CD1c-positive myeloid dendritic cell (primary cell): ENCODE results near the gene ACSL5.
"Not testable (repeated sequence)": the region's sequence is repeated elsewhere in the genome, so short reads cannot be mapped to it uniquely, and the experiment has no call there.

Experiments used
- DNase-seq: peaks from one replicate; pipeline ENCODE4 v3.0.0-alpha.2; 2016; ENCODE audit errors: extremely low spot score

ACSL5 gene

DNA sequence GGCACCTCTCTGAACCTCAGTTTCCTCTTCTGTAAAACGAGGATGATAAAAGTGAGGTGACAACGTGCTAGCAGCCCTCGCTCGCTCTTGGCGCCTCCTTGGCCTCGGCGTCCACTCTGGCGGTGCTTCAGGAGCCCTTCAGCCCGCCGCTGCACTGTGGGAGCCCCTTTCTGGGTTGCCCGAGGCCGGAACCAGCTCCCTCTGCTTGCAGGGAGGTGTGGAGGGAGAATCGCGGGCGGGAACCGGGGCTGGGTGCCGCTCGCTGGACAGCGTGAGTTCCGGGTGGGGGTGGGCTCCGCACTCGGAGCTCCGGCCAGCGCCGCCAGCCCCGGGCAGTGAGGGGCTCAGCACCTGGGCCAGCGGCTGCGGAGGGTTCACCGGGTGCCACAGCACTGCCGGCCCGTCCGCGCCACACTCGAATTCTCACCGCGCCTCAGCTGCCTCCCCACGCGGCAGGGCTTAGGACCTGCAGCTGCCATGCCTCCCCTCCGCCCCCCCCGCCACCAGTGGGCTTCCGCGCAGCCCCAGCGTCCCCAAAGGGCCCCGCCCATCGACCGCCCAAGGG is 24.3 kb upstream of the ACSL5 start:
- no peak for DNase-seq

DNA sequence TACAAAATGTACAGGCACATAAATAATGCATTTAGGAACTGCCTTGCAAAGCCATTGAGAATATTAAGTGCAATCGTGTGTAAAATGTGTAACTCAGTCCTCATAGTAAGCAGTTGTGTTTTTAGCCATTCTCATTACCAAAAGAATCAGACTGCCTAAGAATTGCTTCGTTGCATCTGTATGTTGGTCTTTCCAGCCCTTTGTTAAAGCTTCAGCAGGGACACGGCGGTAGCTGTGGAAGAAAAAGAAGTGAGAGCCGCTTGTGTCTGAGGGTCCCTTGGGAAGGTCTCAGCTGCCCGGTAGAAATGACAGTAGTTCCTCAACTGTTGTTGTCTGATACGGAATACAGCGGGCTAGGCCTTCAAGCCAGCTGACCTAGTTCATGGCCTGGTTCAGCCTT is 22.8 kb upstream of the ACSL5 start:
- DNase-seq: no peak

DNA sequence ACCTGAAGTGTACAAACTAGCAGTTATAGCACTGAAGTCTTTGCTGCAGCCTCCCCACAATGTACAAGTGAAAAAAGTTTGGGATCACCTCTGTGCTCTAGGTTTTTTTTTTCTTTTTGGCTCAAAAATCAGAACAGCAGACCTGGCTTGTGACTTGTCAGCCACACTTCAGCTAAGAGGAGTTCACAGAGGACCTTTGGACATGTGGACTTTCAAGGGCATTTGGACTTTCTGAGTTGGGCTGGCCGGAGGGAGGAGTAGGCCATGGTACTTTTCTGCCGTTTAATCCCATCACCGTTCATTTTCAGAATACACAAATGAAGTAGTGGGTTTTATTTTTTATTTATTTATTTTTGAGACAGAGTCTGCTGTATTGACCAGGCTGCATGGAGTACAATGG is 21.9 kb upstream of the ACSL5 start:
- DNase-seq: no peak

DNA sequence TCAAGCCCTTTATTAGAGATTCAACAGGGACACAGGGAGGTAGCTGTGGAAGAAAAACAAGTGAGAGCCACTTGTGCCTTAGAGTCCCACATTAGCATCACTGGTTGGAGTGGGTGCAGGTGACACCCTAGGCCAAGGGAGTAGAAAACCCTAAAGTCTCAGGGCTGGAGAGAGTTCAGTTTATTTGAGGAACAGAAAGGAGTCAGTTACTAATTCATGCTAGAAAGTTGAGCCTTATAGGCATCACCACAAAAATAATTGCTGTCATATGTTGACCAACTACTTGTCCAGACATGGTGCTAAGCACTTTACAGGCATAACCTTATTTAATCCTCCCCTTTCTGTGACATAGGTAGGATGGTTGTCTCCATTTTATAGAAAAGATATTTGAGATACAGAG is 20.9 kb upstream of the ACSL5 start:
- DNase-seq: no peak

DNA sequence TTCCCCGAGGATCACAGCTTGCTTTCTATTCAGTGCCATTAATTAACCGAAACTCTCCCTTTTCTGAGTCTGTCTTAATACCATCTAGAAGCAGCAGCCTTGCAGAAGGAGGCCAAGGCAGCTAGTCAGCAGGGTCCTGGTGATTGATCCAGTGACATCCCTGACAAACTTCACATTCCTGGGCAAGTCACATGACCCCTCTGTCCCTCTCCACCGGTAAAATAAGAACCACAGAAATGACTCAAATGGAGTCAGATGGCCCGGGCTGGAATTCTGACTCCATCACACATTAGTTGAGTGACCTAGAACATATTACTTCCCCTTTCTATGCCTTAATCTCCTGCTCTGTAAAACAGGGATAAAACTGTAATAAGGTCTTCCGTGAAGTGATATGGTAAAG is 17.2 kb upstream of the ACSL5 start:
- DNase-seq: no peak

DNA sequence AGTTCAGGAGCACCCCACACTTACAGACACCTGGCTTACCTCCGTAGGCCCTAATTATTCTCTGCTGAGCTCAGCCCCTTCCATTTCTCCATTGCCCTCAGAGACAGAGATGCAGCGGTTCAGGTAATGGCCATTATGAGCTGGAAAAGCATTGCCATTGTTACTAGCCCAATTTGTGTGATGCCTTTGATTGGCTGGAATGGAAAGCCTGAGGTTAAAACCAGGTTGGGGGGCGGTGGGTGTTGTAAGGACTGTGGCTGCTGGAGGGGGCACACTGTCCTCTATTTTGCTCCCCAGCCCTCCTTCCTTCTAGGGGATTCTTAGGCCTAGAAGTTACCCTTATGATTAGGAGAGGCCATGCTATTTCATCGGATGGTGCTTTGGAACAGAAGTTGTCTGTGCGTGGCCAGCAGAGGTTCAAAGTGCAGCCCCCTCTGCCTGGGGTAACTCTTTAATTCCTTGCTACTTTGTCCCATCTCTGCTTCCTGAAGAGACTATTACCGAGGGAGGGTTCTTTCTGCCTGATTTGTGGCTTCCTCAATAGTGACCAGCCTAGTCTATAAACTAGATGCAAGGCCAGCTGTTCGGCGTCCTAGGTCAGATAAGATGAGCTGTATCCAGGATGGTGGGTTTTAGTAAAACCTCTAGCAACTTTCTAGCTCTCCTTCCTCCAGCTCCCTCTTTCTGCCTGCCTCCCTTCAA is 14.2 kb upstream of the ACSL5 start:
- no peak for DNase-seq

DNA sequence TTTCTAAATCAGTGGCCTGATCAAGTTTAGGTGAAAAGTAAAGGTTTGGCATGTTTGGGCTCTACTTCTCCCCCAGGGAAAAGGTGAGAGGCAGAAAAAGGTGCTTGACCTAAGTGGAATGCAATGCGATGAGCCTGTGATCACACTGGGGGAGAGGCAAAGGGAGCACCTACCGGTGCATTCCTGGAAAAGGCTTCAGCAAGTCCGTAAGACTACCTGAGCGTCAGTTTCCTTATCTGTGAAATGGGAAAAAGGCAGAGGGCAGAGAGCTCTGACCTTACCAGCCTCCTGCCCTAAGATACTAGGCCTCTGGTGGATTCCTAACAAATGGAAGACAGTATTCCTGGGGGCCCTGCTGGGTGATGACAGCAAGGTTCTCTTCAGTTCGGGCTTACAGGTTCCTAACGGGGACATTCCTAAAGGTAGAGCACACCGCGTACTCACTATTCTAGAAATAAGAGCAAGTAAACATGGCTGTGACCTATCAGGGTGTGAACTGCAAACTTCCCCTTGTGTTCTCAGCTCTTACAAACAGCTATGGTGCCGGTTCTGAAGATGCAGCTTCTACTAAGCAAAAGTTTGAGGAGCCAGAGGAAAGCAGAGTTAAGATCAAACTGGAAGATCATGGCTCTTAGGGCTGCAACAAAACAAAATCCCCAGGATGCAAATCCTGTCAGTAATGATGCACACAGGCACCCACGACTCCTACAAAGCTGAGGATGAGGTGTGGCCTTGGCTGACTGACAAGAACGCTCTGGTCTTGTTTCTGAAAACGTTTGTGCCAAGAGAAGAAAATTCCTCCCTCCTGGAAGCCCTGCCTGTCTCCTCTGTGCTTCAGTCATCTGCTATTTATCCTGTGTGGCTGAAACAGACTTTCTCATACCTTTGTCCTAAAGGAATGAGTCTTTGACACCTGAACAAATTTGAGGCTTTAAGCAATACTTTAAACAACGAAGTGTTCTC is 13.3 kb upstream of the ACSL5 start:
- no peak for DNase-seq

DNA sequence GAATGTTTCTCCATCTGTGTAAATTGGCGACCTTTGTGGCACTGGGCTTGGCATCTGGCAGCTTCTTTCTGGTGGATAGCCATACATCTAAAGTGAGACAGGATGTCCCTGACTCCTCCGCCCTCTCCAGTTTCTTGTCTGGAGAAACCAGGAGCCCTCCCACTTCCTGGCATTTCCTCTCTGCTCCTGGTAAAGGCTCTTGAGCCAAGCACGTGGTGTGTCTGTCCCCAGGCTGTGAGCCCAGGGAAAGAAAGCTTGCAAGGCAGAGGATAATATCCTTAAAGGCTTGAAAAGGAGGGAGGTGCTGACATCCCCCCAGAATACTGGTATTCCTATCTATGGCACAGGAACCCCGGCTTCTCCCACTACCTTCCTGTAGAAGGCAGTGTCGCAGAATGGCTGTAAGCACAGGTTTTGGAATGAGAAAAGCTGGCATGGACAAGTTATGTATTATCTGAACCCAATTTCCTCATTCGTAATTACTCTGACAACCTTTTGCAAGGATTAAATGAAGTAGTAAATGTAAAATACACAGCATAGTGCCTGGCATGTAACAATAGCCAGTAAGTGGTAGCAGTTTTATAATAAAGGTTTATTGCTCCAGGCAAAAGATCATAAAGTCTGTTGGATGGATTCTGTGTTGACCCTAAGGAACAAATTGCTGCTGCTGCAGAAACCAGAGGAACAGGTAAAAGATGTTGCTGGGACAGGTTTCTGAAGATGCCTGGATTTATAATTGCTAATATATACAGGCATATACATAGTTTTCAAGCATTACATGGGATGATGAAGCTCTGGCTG is 11.8 kb upstream of the ACSL5 start:
- DNase-seq: no peak

DNA sequence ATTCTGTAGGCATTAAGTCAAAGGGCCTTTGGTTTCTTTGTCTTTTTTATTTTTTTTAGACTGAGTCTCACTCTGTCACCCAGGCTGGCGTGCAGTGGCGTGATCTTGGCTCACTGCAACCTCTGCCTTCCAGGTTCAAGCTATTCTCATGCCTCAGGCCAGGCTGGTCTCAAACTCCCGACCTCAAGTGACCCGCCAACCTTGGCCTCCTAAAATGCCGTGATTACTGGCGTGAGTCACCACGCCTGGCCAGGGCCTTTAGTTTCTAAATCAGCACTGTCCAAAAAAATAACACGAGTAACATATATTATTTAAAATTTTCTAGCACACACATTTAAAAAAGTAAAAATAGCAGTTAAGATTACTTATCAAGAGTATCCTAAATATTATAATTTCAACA is 11.1 kb upstream of the ACSL5 start:
- DNase-seq: no peak

DNA sequence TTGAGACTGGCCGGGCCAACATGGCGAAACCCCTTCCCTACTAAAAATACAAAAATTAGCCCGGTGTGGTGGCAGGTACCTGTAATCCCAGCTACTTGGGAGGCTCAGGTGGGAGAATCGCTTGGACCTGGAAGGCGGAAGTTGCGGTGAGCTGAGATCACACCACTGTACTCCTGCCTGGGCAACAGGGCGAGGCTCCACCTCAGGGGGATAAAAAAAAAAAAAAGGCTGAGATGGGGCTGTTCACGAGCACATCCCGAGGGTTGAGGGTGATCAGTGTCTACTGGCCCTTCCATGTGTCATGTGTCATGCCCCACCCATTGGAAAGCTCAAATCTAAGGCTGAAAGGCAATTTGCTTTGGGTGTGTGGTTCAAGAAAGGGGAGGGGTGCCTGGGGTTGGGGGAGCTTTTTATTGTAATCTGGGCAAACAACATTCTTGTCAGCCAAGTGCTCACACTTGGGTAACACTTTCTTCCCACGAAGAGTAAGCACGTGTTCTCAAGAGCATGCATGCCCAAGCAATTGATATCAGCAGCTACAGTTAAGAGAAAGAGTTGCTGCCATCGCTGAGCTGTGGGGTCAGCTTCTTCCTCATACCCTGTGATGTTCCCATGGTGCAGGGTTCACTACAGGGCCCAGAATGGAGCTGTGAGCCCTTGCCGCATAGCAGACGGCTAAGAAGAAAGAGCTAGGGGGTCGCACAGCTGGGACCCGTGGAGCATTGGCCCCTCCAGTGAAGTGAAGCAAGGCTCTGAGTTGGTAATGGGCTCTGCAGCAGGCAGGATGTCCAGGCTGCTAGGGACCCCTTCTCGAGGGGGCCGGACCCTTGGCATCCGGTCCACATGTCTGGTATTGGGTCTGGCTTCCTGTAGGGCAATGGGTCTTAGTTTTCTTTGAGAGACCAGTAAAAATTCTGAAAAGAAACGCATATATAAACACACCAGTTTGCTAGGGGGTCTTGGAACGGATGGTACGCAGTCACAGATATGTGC is 9.9 kb upstream of the ACSL5 start:
- no peak for DNase-seq

DNA sequence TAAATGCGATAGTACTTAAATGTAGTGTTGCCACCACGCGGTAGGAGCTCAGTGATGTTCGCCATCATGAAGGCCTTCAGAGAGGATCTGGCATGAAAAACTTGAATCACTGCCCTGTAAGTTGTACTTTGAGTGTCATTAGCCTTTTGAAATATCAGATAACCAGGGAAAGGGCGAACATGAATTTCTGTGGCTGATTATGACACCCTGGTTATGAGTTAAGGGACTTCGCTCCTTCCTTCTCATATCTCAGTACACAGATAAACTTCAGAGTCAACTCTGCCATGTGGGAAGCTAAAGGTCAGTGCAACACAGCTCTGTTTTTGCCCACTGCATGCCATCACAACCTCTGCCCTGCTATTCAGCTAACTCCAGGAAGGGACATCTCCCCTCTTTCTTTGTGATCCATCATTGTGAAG is 8.9 kb upstream of the ACSL5 start:
- no peak for DNase-seq

DNA sequence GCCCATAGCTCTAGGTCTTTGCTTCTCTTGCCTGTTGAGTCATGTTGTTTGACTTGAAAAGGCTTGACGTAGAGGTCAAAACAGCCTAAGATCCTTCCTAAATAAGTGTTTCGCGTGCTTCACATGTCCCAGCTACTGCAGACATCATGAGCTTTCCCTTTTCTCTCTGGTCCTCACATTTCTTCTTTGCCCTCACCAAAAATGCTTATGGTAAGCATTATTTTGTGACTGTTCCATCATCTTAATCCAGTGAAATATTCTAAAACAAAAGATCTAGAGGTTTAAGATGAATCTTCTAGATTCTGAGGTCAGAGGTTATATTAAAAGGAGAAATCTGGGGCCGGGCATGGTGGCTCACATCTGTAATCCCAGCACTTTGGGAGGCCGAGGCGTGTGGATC is 8.5 kb upstream of the ACSL5 start:
- no peak for DNase-seq

DNA sequence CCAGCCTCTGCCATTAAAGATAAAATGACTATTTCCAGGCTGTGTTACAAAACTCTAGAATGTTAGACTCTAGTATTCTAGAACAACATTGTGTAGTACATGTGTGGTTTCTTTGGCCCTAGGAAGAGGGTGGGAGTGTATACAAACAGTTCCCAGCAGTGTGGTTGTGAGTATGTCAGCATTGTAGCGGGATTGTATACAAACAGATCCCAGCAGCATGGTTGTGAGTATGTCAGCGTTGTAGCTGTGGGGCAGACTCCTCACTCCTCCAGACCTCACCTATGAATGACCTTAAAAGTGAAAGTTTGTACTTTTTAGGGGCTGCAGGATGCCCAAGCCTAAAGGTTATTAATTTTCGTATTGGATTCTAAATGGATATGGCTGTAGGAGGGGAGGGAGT is 6.9 kb upstream of the ACSL5 start:
- DNase-seq: no peak

DNA sequence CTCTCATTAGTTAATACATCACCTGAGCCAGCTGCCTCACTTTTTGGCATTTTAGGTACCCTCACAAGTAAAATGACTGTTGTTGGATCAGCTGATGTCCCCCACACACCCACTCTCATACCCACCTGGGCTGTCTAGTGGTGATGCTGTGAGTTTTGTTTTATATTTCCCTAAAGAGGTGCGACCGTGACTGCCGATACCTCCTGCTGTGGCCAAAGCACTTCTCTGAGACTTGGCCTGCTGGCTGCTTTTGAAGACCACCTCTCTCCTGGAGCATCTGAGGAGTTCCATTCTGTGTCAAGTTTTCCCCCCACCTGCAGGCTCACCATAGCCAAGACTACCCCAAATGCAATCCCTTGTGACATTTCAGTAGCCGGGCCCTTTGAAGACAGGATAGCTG is 6.4 kb upstream of the ACSL5 start:
- no peak for DNase-seq

DNA sequence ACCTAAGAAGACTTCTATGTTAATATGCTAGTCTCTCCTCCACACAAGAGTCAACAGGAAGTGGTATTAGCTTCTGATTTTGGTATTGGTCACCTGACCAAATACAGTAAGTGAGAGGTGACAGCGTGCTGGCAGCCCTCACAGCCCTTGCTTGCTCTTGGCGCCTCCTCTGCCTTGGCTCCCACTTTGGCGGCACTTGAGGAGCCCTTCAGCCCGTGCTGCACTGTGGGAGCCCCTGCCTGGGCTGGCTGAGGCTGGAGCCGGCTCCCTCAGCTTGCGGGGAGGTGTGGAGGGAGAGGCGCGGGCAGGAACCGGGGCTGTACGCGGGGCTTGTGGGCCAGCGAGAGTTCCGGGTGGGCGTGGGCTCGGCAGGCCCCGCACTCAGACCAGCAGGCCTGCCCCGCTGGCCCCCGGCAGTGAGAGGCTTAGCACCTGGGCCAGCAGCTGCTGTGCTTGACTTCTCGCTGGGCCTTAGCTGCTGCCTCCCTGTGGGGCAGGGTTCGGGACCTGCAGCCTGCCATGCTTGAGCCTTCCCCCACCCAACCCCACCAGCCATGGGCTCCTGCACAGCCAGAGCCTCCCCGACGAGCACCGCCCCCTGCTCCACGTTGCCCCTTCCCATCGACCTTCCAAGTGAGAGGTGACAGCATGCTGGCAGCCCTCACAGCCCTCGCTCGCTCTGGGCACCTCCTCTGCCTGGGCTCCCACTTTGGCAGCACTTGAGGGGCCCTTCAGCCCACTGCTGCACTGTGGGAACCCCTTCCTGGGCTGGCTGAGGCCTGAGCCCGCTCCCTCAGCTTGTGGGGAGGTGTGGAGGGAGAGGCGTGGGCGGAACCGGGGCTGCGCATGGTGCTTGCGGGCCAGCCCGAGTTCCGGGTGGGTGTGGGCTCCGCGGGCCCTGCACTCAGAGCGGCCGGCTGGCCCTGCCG is 4.2 kb upstream of the ACSL5 start:
- no peak for DNase-seq

DNA sequence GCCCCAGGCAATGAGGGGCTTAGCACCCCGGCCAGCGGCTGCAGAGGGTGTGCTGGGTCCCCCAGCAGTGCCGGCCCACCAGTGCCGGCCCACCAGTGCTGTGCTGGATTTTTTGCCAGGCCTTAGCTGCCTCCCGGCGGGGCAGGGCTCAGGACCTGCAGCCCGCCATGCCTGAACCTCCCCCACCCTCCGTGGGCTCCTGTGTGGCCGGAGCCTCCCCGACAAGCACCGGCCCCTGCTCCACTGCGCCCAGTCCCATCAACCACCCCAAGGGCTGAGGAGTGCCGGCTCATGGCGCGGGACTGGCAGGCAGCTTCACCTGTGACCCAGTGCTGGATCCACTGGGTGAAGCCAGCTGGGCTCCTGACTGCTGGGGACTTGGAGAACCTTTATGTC is 3.5 kb upstream of the ACSL5 start:
- no peak for DNase-seq

DNA sequence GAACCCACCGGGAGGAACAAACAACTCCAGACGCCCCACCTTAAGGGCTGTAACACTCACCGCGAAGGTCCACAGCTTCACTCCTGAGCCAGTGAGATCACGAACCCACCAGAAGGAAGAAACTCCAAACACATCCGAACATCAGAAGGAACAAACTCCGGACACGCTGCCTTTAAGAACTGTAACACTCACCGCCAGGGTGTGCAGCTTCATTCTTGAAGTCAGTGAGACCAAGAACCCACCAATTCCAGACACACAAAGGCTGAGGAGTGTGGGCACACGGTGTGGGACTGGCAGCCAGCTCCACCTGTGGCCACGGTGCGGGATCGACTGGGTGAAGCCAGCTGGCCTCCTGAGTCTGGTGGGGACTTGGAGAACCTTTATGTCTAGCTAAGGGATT is 2.6 kb upstream of the ACSL5 start:
- DNase-seq: not testable (repeated sequence)

DNA sequence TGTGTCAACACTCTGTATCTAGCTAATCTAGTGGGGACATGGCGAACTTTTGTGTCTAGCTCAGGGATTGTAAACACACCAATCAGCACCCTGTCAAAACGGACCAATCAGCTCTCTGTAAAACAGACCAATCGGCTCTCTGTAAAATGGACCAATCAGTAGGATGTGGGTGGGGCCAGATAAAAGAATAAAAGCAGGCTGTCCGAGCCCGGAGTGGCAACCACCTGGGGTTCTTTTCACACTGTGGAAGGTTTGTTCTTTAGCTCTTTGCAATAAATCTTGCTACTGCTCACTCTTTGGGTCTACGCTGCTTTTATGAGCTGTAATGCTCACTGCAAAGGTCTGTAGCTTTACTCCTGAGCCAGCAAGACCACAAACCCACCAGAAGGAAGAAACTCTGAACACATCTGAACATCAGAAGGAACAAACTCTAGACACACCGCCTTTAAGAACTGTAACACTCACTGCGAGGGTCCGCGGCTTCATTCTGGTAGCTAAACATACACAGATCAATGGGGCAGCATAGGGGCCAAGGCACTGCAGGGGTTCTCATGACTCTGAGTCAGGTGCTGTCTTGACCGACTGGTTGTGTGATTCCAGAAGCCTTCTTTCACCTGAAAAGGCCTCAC is 1.6 kb upstream of the ACSL5 start:
- DNase-seq: not testable (repeated sequence)
